Astrocyte of the spinal cord (primary cell): ENCODE data around the gene ARHGAP5.
"Not testable (repeated sequence)": the region's sequence is repeated elsewhere in the genome, so short reads cannot be mapped to it uniquely, and the experiment has no call there.

Source experiments
- DNase-seq: peaks from one replicate; pipeline ENCODE4 v3.0.0; 2011; ENCODE audit warnings: low read depth, low spot score
- H3K4me3 ChIP-seq: 2 replicates; pipeline ENCODE4 v1.5.1; 2011; ENCODE audit warnings: low read depth, mild to moderate bottlenecking, low read length, moderate library complexity
- CTCF ChIP-seq: IDR thresholded peaks from 2 replicates; pipeline ENCODE4 v1.5.1; 2012; ENCODE audit warnings: low read depth, mild to moderate bottlenecking, low read length, inconsistent platforms
- in situ Hi-C: cut with HindIII; loops from 2 replicates; pipeline ENCODE4 v1.10.0; 2017; ENCODE audit warnings: low sequenced_read_pairs

ARHGAP5 gene

GRCh38 chr14:32110548-32110896 lies 33.4 kb downstream of the ARHGAP5 start:
- no peak for DNase-seq
- in situ Hi-C loops = no loop called here
- no peak for TF ChIP-seq CTCF
- no peak overlapping the region for H3K4me3 ChIP-seq

GRCh38 chr14:32121536-32121935 lies 44.4 kb downstream of the ARHGAP5 start:
- in situ Hi-C loops = no loop called here
- H3K4me3 ChIP-seq = no peak overlapping the region
- DNase-seq = no peak
- no peak for TF ChIP-seq CTCF

- no peak for DNase-seq
- no peak for TF ChIP-seq CTCF
- in situ Hi-C loops = no loop called here
- H3K4me3 ChIP-seq = no peak overlapping the region
These were observed 44.8 kb downstream of the ARHGAP5 start for GRCh38 chr14:32121948-32122347.

GRCh38 chr14:32126899-32127730 lies 50.0 kb downstream of the ARHGAP5 start:
- in situ Hi-C loops, DNase-seq: not testable (repeated sequence)

GRCh38 chr14:32127731-32128654 lies 50.9 kb downstream of the ARHGAP5 start:
- in situ Hi-C loops, H3K4me3 ChIP-seq, DNase-seq: not testable (repeated sequence)

More at GRCh38 chr14:32126899-32127730, 50.0 kb downstream of the ARHGAP5 start:
- H3K4me3 ChIP-seq = not testable (repeated sequence)

GRCh38 chr14:32128703-32129102 lies 51.6 kb downstream of the ARHGAP5 start:
- in situ Hi-C loops = no loop called here
- DNase-seq = no peak
- no peak overlapping the region for H3K4me3 ChIP-seq
- no peak for TF ChIP-seq CTCF

GRCh38 chr14:32129124-32129523 lies 52.0 kb downstream of the ARHGAP5 start:
- DNase-seq = peak; percentile 70
- in situ Hi-C loops = no loop called here
- no peak for TF ChIP-seq CTCF
- no peak overlapping the region for H3K4me3 ChIP-seq

GRCh38 chr14:32131689-32132088 lies 54.6 kb downstream of the ARHGAP5 start:
- DNase-seq, in situ Hi-C loops, H3K4me3 ChIP-seq: not testable (repeated sequence)
